Gastroesophageal sphincter (tissue), 3 donors: Measurements from ENCODE around the gene RNF44.

Experiments used
- POLR2AphosphoS5 ChIP-seq: sonication (generic); formaldehyde crosslinking; IDR thresholded peaks from one replicate; pipeline ENCODE4 v1.6.1; 2017; ENCODE audit warnings: antibody characterized with exemption
- TF ChIP-seq, protein P1 (sequence below), 4 experiments: fragments of 200-600 bp in 2 of 4; fragments of 450-650 bp in 2 of 4; sonication (generic) in 1 of 4; IDR thresholded peaks; one replicate each; pipeline ENCODE4 v1.5.1; 2017 to 2019; ENCODE audit warnings: antibody characterized with exemption in 4 of 4, mild to moderate bottlenecking in 2 of 4, moderate library complexity in 2 of 4

DNA sequence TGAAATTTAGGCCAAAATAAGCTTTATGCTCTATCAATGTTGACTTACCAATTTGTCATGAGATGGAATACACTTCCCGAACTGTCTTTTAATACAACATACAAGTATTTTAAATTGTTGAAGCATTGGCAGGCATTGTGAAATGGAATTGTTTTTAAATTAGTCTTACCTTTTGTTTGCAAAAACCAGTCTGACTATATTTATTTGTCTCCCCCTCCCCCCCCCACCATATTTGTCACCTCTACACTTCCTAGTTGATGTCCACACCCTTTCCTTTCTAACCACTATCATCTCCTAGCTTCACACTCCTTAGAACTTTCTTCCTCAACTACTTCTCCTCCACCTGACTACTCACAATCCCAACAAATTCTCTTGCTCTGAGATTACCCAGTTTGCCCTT, 48.1 kb downstream of the RNF44 start:
- TF ChIP-seq, protein P1, sequence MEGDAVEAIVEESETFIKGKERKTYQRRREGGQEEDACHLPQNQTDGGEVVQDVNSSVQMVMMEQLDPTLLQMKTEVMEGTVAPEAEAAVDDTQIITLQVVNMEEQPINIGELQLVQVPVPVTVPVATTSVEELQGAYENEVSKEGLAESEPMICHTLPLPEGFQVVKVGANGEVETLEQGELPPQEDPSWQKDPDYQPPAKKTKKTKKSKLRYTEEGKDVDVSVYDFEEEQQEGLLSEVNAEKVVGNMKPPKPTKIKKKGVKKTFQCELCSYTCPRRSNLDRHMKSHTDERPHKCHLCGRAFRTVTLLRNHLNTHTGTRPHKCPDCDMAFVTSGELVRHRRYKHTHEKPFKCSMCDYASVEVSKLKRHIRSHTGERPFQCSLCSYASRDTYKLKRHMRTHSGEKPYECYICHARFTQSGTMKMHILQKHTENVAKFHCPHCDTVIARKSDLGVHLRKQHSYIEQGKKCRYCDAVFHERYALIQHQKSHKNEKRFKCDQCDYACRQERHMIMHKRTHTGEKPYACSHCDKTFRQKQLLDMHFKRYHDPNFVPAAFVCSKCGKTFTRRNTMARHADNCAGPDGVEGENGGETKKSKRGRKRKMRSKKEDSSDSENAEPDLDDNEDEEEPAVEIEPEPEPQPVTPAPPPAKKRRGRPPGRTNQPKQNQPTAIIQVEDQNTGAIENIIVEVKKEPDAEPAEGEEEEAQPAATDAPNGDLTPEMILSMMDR (IDR thresholded peaks at IDR 0.05) = no peak
- TF ChIP-seq POLR2AphosphoS5 = no peak
